NCI-H1105 (cell line): ENCODE data around the gene EWSR1.
"Not testable (repeated sequence)": the region's sequence is repeated elsewhere in the genome, so short reads cannot be mapped to it uniquely, and the experiment has no call there.

ENCODE experiments used
- DNase-seq: peaks from one replicate; lab custom pipeline; 2025; lab: John Stamatoyannopoulos, UW

The EWSR1 gene, protein sequence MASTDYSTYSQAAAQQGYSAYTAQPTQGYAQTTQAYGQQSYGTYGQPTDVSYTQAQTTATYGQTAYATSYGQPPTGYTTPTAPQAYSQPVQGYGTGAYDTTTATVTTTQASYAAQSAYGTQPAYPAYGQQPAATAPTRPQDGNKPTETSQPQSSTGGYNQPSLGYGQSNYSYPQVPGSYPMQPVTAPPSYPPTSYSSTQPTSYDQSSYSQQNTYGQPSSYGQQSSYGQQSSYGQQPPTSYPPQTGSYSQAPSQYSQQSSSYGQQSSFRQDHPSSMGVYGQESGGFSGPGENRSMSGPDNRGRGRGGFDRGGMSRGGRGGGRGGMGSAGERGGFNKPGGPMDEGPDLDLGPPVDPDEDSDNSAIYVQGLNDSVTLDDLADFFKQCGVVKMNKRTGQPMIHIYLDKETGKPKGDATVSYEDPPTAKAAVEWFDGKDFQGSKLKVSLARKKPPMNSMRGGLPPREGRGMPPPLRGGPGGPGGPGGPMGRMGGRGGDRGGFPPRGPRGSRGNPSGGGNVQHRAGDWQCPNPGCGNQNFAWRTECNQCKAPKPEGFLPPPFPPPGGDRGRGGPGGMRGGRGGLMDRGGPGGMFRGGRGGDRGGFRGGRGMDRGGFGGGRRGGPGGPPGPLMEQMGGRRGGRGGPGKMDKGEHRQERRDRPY

DNA sequence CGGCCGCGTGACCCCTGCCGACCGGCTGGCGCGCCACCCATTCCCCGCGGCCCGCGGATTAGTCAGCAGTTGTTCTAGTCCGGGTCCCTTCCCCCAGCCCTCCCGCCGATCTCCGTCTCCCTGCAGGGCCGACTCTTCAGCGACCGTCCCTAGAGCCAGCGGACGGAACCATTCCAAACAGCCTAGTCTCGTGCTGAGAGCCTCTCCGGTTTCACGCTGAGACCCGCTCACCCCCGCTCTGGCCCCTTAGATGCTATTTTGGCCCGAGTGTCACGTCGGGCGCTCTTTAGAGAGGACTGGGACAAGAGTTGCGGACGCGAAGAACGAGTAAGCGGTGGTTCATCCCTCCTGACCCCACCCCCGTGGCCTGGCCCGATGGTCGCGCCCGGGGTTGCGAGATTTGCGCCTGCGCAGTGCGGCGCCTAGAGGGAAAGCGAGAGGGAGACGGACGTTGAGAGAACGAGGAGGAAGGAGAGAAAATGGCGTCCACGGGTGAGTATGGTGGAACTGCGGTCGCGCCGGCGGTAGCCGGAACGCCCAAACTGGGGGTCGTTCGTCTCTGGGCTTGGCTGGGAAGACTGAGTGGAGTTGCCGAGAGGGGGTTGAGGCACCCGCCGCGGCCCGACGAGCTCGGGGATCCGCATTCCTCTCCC, at the start of gene EWSR1, which contains the start of gene RHBDD3:
Gene EWSR1, plus strand, starts transcription at position 411 of the 653 bp plus-strand sequence. Its CDS starts 69 bp downstream, at position 480.
Gene RHBDD3, minus strand, starts transcription at position 124 of the 653 bp plus-strand sequence. CDS start 2,355 bp downstream, outside the sequence.
- peak; percentile 83 for DNase-seq

DNA sequence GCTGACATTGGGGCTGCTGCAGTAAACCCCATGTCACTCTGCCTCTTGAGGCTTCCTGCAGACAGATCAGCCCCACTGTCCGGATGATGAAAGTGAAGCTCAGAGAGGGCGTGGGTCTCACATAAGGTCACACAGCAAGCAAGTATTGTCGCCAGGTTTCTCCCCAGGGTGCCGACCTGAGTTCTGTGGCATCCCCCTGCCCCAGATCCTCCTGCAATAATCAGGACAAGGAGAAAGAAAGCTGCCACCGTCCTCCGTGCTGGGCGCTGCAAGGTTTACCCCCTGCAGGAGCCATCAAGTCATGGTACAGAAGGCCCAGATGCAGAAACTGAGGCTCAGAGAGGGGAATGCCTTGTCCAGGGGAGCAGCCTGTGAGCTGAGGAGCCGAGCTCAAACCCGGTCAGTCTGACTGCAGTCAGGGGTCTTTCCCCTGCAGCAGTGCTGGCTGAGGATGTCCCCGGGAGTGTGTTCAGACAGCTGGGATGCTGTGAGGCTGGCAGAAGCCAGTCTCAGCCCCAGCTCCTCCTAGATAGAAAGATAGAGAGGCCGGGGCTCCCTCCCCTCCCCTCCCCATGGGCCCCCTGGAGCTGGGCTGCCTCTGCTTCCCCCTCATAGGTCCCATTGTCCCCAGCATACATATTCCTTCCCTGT, 49.2 kb upstream of the EWSR1 start:
- no peak for DNase-seq

DNA sequence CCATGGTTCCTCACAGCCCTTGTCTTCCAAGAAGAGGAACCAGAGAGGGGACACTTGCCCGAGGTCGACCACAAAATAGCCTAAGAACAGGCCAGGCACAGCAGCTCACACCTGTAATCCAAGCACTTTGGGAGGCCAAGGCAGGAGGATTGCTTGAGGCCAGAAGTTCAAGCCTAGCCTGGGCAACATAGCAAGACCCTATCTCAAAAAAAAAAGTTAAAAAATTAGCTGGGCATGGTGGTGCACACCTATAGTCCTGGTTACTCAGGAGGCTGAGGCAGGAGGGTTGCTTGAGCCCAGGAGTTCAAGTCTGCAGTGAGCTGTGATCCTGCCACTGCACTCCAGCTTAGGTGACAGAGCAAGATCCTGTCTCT, 48.7 kb upstream of the EWSR1 start:
- DNase-seq, result not testable (repeated sequence)

DNA sequence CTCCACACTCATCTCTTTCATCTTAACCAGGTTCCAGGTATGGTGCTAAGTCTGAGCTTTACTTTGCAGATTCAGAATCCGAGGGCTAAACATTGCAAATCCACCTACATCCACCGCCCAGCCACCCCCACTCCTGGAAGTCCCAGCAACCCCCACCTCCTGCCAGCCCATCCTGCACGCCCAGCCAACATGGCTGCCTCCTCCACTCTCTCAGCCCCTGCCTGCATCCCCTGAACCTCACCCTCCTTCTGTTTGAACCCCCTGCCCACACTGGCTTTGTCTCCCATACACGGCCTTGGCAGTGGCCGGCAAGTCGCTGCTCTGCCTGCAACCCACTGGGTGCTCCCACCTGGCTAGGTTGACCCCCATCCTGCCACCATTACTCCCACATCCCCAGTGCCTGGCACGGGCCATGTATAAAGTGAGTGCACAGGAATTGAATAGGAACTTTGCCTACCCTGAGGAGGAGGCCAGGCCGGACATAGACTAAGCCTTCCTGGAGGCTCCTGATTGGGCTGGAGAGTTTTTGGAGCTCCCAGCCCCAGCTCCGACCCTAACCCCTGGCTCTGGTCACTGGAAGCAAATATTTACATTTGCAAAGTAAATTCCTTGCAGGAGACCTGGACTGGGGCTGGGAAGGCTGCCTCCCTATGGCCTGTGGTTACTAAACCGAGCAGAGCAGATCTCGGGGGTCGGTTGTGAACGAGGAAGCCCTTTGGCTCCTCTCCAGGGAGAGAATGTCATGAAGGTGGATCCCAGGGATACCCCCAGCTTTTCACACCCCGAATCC, 48.0 kb upstream of the EWSR1 start:
- DNase-seq, result no peak

DNA sequence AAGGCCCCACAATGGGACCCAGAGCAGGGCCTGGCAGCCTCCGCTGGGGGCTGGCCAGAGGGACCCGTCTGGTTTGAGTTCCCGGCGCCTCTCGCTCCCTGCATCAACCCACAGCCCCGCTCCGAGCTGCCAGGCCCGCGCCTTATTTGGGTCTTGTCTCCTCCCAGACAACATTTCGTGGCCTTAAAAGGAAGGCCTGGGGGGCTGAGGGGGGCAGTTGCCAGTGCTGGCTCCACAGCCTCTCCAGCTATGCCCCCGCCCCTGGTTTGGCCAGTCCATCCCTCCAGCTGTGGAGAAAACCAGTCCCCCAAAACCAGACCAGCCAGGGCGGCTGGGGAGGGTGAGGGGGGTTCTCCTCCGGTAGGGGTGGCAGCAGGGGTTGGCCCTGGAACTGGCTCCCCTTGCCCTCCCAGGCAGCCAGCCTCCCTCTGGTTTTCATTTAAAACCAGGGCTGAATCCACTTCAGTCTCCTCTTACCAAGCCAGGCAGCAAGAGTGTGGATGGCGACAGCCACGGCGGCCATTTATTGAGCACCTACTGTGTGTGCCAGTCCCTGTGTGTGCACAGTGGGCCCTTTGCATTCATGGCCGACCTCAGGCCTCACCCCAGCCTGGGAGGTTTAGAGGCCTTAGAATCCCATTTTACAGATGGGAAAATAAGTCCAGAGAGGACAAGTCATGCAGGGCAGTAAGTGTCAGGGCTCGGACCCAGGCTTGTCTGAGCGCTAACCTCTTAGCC, 43.8 kb upstream of the EWSR1 start:
- DNase-seq, result no peak

DNA sequence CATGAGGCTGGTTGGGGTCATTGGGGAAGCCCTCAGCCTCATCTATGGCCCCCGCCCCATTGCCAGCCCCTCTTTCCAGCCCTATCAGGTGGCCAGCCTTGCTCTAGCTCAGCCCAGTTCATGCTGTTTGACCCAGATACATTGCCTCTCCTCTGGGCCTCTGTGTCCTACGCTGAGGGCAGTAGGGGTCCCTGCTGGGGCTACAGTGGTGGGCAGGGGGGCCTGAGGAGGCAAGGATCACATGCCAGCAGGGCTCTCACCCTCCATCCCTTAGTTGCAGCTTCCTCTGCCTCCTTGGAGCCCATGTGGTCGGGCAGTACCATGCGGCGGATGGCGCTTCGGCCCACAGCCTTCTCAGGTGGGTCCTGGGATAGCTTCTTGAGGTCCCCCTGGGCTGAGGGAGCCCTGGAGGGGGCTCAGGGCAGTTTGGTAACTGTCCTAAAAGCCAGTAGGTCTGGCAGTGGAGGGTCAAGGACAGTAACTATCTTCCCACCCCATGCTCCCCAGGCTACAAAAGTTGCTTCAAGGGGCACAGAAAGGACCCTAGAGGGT, 43.1 kb upstream of the EWSR1 start:
- DNase-seq, result no peak

DNA sequence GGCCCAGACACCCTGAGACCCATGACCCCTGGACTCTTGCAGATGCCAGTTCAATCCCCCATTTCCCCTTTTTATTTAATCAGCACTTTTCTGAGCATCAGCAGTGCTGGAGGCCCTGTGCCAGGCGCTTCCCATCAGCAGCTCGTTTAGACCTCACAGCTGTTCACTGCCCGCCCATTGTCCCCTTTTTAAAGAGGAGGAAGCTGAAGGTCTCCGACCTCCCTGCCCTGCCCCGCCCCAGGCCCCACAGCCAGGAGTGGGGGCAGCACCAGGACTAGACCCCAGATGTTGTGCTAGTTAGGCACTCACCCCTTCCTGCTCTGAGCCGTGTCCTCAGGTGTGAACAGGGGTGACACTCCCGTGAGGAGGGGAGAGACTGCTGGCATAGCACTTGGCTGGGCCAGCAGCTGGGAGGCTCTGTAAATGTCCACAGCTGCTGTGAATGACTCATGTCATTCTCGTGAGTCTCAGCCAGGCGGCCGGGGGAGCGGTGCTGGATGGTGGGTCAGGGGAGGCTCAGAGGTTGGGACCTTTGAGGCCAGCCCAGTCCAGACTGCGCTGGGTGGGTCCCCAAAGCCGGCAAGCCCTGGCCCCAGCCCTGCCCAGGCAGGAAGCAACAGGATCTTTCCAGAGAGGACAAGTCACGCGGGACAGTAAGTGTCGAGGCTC, 42.5 kb upstream of the EWSR1 start:
- no peak for DNase-seq

DNA sequence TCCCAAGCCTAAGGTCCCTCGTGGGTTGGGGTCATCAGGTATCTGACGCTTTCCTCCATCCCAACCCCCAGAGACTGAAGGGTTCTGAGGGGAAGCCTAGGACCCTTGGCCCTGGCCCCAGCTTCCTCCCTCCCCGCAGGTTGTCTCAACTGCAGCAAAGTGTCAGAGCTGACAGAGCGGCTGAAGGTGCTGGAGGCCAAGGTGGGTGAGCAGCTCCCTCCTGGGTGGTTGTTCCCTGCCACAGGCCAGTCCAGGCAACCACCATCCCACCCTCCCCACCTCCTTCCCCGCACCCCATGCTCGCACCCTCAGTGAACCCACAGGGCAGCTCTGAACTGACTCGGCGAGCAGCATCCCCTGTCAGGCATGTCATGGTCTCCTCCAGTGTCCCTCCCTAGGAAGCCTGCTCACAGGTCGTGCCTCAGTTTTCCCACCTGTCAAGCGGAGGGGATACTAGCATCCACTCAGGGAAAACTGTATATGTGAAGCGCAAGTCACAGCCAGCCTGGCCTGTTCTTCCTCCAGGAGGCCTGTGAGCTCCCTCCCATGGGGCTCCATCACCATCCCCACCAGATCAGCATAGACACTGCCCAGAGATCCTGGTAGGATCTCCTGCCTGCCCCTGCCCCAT, 41.6 kb upstream of the EWSR1 start:
- DNase-seq, result no peak

DNA sequence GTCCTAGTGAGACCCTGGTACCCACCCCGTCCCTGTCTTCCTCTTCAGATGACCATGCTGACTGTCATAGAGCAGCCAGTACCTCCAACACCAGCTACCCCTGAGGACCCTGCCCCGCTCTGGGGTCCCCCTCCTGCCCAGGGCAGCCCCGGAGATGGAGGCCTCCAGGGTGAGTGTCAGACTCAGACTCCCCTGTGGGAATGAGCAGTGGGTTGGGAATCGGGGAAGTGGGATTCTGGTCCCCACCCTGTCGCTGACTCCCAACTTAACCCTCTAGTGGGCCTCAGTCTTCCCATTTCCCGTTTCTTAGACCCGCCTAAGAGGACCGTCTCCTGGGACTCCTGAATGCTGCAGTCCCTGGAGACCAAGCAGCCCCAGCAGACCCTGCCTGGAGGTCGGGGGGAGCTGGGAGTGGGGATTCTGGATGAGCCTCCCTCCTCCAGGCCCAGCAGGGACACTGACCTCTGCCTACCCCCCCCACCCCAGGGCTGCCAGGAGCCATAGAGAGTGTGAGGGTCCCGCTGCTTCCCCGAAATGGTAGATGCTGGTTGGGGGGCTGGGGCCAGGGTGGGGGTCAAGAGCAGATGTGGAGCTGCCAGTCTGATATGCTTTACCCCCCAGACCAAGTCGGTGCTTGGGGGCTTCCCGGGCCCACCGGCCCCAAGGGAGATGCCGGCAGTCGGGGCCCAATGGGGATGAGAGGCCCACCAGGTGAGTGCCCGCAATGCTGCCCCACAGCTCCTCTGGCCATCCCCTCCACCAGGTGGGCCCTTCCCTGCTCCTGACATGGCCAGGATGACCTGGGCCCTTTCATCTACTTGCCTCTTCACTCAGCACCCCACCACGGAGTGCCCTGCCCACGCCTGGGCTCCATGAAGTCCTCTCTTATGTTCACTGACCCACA, 36.8 kb upstream of the EWSR1 start:
- DNase-seq, result no peak

DNA sequence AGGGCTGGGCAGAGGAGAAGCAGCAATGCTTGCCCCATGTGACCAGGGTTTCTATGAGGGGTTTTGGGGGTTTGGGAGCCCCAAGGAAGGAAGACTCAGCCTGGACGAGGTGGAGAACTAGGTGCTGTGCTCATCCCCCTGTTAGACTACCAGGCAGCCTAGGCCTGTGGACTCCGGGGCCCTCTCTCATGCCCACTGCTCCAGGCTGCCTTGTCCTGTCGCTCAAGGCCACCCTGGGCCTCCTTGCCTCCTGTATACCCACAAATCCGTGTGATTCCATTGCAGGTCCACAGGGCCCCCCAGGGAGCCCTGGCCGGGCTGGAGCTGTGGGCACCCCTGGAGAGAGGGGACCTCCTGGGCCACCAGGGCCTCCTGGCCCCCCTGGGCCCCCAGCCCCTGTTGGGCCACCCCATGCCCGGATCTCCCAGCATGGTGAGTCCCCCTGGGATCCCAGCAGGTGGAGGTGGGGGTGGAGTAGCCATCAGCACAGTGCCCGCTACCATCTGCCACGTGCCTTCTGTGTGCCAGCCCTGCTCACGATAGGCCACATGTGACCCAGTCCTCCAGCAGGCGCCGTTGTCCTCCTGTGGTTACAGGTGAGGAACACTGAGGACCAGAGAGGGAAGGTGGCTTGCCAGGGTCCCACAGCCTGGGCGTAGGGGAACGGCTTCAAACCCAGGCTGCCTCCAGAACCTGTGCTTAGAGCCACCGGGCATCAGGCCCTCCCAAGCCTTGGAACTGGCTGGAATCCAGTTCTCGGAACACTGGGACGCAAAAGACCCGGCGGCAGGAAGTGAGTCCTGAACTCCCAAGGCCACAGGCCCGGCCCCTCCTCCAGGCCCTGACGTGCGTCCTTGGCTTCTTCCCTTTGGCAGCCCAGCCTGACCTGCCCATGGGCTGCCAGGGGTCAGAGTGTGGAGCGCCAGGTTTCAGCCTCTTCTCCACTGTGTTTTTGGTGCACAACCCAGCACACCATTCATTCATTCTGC, 35.8 kb upstream of the EWSR1 start:
- DNase-seq, result no peak

DNA sequence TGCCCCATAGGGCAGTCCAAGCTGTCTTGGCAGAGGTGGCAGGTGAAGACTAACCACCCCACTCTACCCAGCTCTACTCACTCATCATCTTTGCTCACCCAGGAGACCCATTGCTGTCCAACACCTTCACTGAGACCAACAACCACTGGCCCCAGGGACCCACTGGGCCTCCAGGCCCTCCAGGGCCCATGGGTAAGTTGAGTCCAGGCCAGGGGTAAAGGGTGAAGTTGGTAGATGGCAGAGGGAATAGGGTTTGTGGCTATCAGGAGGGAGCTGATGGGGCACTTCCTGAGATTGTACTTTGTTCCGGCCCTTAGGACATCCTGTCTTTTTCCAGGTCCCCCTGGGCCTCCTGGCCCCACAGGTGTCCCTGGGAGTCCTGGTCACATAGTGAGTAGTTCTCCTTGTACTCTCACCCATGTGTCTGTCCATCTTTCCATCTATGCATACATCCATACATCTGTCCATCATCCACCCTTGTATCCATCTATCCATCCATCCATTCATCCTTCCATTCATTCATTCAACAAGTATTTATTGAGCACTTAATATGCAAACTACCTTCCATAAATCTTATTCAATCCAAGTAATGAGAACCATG, 34.7 kb upstream of the EWSR1 start:
- no peak for DNase-seq

DNA sequence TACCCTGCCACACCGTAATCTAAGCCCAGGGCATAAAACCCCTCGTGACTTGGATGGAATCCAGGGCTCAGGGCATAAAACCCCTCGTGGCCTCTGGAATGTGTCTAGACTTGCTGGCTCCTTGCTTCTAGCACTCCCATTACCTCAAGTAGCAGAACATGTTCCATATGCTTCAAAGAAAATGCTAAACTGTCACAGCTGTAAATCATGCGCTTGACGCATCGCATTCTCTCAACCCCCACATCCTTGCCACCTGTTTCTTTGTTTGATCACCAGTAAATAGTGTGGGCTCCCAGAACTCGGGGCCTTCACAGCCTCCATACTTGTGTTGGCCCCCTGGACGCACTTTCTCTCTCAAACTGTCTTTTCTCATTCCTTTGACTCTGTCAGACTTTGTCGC, 27.6 kb upstream of the EWSR1 start:
- DNase-seq, result peak; percentile 50

DNA sequence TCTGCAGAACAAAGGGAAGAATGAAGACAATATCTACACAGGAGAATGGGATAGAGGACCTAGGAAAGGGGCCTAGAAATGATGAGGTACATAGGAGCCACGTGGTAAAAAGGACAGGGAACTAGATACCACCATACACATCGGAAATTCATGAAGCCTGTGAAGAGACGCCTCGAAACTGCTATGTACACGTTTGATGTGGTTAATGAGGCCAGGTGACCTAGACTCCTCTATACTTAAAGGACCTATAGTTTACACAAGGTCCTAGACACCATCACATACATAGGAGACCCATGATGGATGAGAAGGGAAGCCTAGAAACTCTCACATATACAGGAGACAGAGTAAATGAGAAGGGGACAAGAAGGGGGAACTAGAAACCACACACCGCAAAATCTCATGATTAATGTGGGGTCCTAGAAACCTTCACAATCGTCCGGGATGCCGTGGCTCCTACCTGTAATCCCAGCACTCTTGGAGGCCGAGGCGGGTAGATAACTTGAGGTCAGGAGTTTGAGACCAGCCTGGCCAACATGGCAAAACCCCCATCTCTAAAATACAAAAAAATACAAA, 24.1 kb upstream of the EWSR1 start:
- no peak for DNase-seq

DNA sequence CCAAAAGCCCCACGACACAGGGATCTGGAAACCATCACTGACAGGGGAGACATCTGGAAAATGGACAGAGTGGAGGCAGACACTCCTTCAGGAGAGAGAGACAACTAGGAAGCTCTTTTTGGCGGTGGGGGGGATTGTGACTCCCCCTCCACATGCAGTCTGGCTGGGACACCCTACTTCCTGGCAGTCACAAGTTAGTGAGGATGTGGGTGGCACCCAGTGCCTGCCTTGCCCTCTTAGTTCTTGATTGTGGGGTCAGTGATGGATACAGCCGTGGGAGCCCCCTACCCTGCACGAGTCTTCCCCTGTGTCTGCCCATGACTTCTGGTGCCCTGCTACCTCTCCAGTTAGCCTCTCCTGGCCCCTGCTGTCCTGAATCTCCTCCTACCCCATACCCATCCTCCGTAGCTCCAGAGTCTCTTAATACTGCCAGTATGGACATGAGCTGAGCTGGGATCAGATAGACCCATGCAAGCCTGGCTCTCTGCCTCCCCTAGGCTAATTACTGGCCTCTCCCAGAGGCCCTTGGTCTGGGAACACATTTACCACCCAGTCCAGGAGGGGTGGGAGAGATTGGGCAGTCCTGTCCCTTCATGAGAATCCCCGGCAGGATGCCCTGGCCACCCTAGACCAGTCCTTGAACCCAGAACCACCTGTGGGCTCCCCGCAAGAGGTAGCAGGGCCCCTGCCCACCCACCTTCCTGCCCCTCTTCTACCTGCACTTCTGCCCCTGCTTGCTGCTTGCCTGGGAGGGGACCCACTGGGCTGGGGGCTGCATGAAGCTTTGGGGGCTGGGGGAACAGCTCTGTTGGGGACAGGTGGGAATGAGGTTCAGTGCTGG, 23.1 kb upstream of the EWSR1 start:
- DNase-seq, result no peak

DNA sequence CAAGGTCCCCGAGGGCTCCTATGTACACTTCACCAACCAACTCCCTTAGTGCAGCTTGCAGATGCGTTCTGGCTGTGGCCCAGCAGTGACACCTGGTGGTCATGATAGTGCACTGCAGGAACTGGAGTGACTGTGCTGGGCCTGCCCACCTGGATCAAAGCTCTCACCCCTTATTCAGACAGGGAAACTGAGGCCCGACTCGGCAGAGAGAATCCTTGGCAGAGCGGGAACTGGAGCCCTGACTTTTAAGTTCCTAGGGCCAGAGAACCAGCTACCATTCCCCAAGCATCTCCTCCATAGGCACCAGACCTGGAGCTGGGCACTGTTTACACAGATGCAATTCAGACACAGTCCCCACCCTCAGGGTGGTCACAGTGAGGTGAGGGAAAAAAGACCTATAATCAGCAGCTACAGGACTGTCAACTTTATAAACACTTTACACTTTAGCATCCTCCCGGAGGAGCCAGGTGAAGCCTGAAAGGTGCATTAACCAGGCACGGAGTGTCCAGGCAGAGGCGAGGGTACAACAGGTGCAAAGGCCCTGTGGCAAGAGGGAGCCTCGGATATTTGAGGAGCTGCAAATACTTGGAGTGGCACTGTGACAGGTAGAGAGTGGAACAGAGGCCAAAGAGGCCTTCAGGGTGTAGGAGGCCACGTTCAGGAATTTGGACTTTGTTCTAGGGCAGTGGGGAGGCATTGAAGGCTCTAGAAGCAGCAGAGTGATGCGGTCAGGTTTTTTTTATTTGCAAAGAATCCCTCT, 22.3 kb upstream of the EWSR1 start:
- DNase-seq, result peak; percentile 28
